GM19023 (cell line): ENCODE measurements around the gene LRRC8E.

Experiments used
- ATAC-seq: cut with Tn5 transposase; IDR thresholded peaks from one replicate; pipeline ENCODE4 v1.9.1; 2021; ENCODE audit warnings: mild to moderate bottlenecking, moderate library complexity; ENCODE audit not compliant: unreplicated experiment

Gene LRRC8E

GRCh38 chr19:7918615-7919421, 30.5 kb downstream of the LRRC8E start:
- no peak for ATAC-seq

- ATAC-seq: peak; percentile 58
Measured at GRCh38 chr19:7919610-7920518, 31.6 kb downstream of the LRRC8E start, which contains the start of gene SNAPC2. SNAPC2 (plus strand) TSS chr19:7920338; CDS start chr19:7920367, 29 bp downstream.

GRCh38 chr19:7920519-7921301, 32.4 kb downstream of the LRRC8E start:
- peak; percentile 40 for ATAC-seq

GRCh38 chr19:7921302-7921966, 33.1 kb downstream of the LRRC8E start:
- ATAC-seq: no peak

GRCh38 chr19:7921967-7922835, 33.9 kb downstream of the LRRC8E start:
- no peak for ATAC-seq

GRCh38 chr19:7922836-7923195, 34.5 kb downstream of the LRRC8E start:
- no peak for ATAC-seq

GRCh38 chr19:7923295-7924191, 35.2 kb downstream of the LRRC8E start:
- no peak for ATAC-seq

- ATAC-seq: no peak
Measured at GRCh38 chr19:7924241-7924640, 35.9 kb downstream of the LRRC8E start.

- ATAC-seq: no peak
Measured at GRCh38 chr19:7924651-7925170, 36.4 kb downstream of the LRRC8E start.

GRCh38 chr19:7925171-7925851, 37.0 kb downstream of the LRRC8E start:
- no peak for ATAC-seq

GRCh38 chr19:7926021-7926726, 37.9 kb downstream of the LRRC8E start, which contains the start of gene CTXN1:
CTXN1 (minus strand) TSS chr19:7926135; CDS start chr19:7925538, 597 bp downstream.
- ATAC-seq: no peak

GRCh38 chr19:7926727-7927604, 38.7 kb downstream of the LRRC8E start:
- no peak for ATAC-seq

- no peak for ATAC-seq
Measured at GRCh38 chr19:7927605-7928333, 39.5 kb downstream of the LRRC8E start.

- ATAC-seq: no peak
Measured at GRCh38 chr19:7928334-7928706, 40.0 kb downstream of the LRRC8E start.
